SK-N-SH (cell line): ENCODE measurements around the gene HCN4. TPM values are rescaled to one million over a fixed set of nuclear protein-coding genes. Genes with fewer than 3 reads are reported as not detected.
A peak's percentile ranks its signal among the peaks of the same experiment; 100 is the strongest.

Experiments
- CTCF ChIA-PET: fragments of 300-600, 350-600 bp; formaldehyde crosslinking; extraction: SDS; loops from one replicate; lab custom pipeline; 2021; lab: Yijun Ruan, JAX
- POLR2A ChIA-PET: fragments of 350-600 bp; sonication (Branson Sonifier 250); formaldehyde crosslinking; extraction: SDS; loops from one replicate; lab custom pipeline; 2020; ENCODE audit warnings: antibody characterized with exemption, inconsistent platforms; lab: Yijun Ruan, JAX
- DNase-seq: peaks from one replicate; pipeline ENCODE4 v3.0.0; 2012
- H2AFZ ChIP-seq: fragments of 200-600 bp; sonication (generic); 2 replicates; pipeline ENCODE4 v1.8.1; 2016; ENCODE audit warnings: antibody characterized with exemption, mild to moderate bottlenecking, low read depth
- H3F3A ChIP-seq: fragments of 200-600 bp; sonication (generic); replicated peaks from 2 replicates; pipeline ENCODE3; 2016; ENCODE audit warnings: antibody characterized with exemption, mild to moderate bottlenecking; ENCODE audit not compliant: insufficient read depth
- H3K27ac ChIP-seq, 2 experiments: fragments of 200-500 bp in 1 of 2; fragments of 200-600 bp in 1 of 2; sonication (Bioruptor generic) in 1 of 2; sonication (generic), shearing (Covaris generic) in 1 of 2; 2 replicates each; pipeline versions ENCODE4 v1.5.1 to v1.6.1; 2014 to 2016; ENCODE audit warnings: low read depth in 2 of 2, inconsistent platforms in 1 of 2, low read length in 1 of 2, mild to moderate bottlenecking in 1 of 2, mixed read lengths in 1 of 2
- H3K27me3 ChIP-seq: fragments of 200-600 bp; sonication (generic), shearing (Covaris generic); 2 replicates; pipeline ENCODE4 v1.6.1; 2016; ENCODE audit warnings: mixed run types; ENCODE audit not compliant: insufficient read depth
- H3K36me3 ChIP-seq, 2 experiments: fragments of 200-500 bp in 1 of 2; fragments of 200-600 bp in 1 of 2; sonication (Bioruptor generic) in 1 of 2; sonication (generic) in 1 of 2; replicated peaks in 1 of 2; 2 replicates each; pipeline versions ENCODE3 to v1.5.1; 2014 to 2016; ENCODE audit warnings: low read length in 1 of 2, mild to moderate bottlenecking in 1 of 2; ENCODE audit not compliant: insufficient read depth in 2 of 2, control insufficient read depth in 1 of 2
- H3K4me1 ChIP-seq, 2 experiments: fragments of 200-500 bp in 1 of 2; fragments of 200-600 bp in 1 of 2; sonication (Bioruptor generic) in 1 of 2; sonication (generic), shearing (Covaris generic) in 1 of 2; 2 replicates each; pipeline versions ENCODE4 v1.5.1 to v1.6.1; 2014 to 2016; ENCODE audit warnings: low read depth in 1 of 2, low read length in 1 of 2, mixed run types in 1 of 2; ENCODE audit not compliant: insufficient read depth in 2 of 2, control insufficient read depth in 1 of 2
- H3K4me2 ChIP-seq: fragments of 200-600 bp; sonication (generic), shearing (Covaris generic); 2 replicates; pipeline ENCODE4 v1.6.1; 2017; ENCODE audit warnings: mixed run types
- H3K4me3 ChIP-seq, 2 experiments: fragments of 200-500 bp in 1 of 2; fragments of 200-600 bp in 1 of 2; sonication (Bioruptor generic) in 1 of 2; sonication (generic), shearing (Covaris generic) in 1 of 2; 2 replicates each; pipeline versions ENCODE4 v1.5.1 to v1.8.1; 2014 to 2016; ENCODE audit warnings: low read depth in 2 of 2, inconsistent platforms in 1 of 2, low read length in 1 of 2, mild to moderate bottlenecking in 1 of 2, mixed read lengths in 1 of 2, moderate library complexity in 1 of 2
- H3K79me2 ChIP-seq: fragments of 200-600 bp; sonication (generic); 2 replicates; pipeline ENCODE4 v1.8.1; 2017; ENCODE audit warnings: mild to moderate bottlenecking; ENCODE audit not compliant: insufficient read depth
- H3K9ac ChIP-seq: fragments of 200-600 bp; sonication (generic); 2 replicates; pipeline ENCODE4 v1.6.1; 2017; ENCODE audit warnings: mixed run types
- H3K9me2 ChIP-seq: fragments of 200-600 bp; sonication (generic); 2 replicates; pipeline ENCODE4 v1.6.1; 2017; ENCODE audit warnings: mixed run types
- H3K9me3 ChIP-seq: fragments of 200-600 bp; sonication (generic); 2 replicates; pipeline ENCODE4 v1.6.1; 2017; ENCODE audit warnings: mixed run types, mild to moderate bottlenecking, moderate library complexity
- H4K20me1 ChIP-seq: fragments of 200-600 bp; sonication (generic); 2 replicates; pipeline ENCODE4 v1.6.1; 2017; ENCODE audit warnings: mild to moderate bottlenecking, mixed run types; ENCODE audit not compliant: insufficient read depth
- CTCF ChIP-seq: fragments of 200-600 bp; sonication (generic); IDR thresholded peaks from 2 replicates; pipeline ENCODE4 v1.6.1; 2017; ENCODE audit warnings: antibody characterized with exemption, mild to moderate bottlenecking, moderate library complexity
- EP300 ChIP-seq, 2 experiments: IDR thresholded peaks; 2 replicates each; pipeline versions ENCODE4 v1.4.0 to v1.6.1; 2012; ENCODE audit warnings: borderline replicate concordance in 1 of 2, low read depth in 1 of 2, low read length in 1 of 2
- FOSL2 ChIP-seq: IDR thresholded peaks from 2 replicates; pipeline ENCODE4 v1.4.0; 2012; ENCODE audit warnings: low read depth, mild to moderate bottlenecking, moderate library complexity, borderline replicate concordance
- FOXJ3 ChIP-seq: sonication (generic); formaldehyde crosslinking; IDR thresholded peaks from 2 replicates; pipeline ENCODE4 v1.5.1; 2020; ENCODE audit warnings: mild to moderate bottlenecking, missing genetic modification reagents
- GABPA ChIP-seq: IDR thresholded peaks from 2 replicates; pipeline ENCODE4 v1.4.0; 2012; ENCODE audit warnings: low read depth, mild to moderate bottlenecking
- GATA2 ChIP-seq: sonication (generic); formaldehyde crosslinking; IDR thresholded peaks from 2 replicates; pipeline ENCODE4 v1.5.0; 2020; ENCODE audit warnings: mild to moderate bottlenecking, missing genetic modification reagents
- MAX ChIP-seq: IDR thresholded peaks from 2 replicates; pipeline ENCODE4 v1.4.0; 2012; ENCODE audit warnings: low read depth
- MEF2A ChIP-seq: IDR thresholded peaks from 2 replicates; pipeline ENCODE4 v1.4.0; 2012; ENCODE audit warnings: low read depth, borderline replicate concordance
- MXI1 ChIP-seq: IDR thresholded peaks from 2 replicates; pipeline ENCODE4 v1.6.1; 2012; ENCODE audit warnings: mild to moderate bottlenecking, low read depth, low read length, improper control_type of control experiment
- NRF1 ChIP-seq: IDR thresholded peaks from 2 replicates; pipeline ENCODE4 v1.6.1; 2012; ENCODE audit warnings: low read depth, mild to moderate bottlenecking, low read length
- PBX3 ChIP-seq: IDR thresholded peaks from 2 replicates; pipeline ENCODE4; 2012
- RAD21 ChIP-seq: IDR thresholded peaks from 2 replicates; pipeline ENCODE4 v1.6.1; 2012; ENCODE audit warnings: mild to moderate bottlenecking, low read length
- RXRA ChIP-seq: IDR thresholded peaks from 2 replicates; pipeline ENCODE4 v1.4.0; 2012; ENCODE audit warnings: low read depth, mild to moderate bottlenecking, borderline replicate concordance
- SIN3A ChIP-seq: IDR thresholded peaks from 2 replicates; pipeline ENCODE4 v1.6.1; 2012; ENCODE audit warnings: low read depth, mild to moderate bottlenecking, low read length, moderate library complexity, borderline replicate concordance
- SMC3 ChIP-seq: IDR thresholded peaks from 2 replicates; pipeline ENCODE4 v1.6.1; 2012; ENCODE audit warnings: low read depth, low read length, improper control_type of control experiment
- TEAD4 ChIP-seq: IDR thresholded peaks from 2 replicates; pipeline ENCODE4 v1.4.0; 2012; ENCODE audit warnings: mild to moderate bottlenecking, borderline replicate concordance; ENCODE audit not compliant: insufficient read depth
- USF1 ChIP-seq: IDR thresholded peaks from 2 replicates; pipeline ENCODE4 v1.4.0; 2012; ENCODE audit warnings: low read depth, borderline replicate concordance
- YY1 ChIP-seq: IDR thresholded peaks from 2 replicates; pipeline ENCODE4 v1.4.0; 2012; ENCODE audit warnings: low read depth, mild to moderate bottlenecking
- ZBTB33 ChIP-seq: IDR thresholded peaks from 2 replicates; pipeline ENCODE4 v1.4.0; 2012; ENCODE audit warnings: low read depth, borderline replicate concordance
- WGBS: methylation state at CpG from one replicate; pipeline ENCODE4 v1.1.6; 2017; ENCODE audit warnings: low lambda C conversion rate; 5-methylcytosine and 5-hydroxymethylcytosine counted together
- polyA plus RNA-seq, 3 experiments: library from polyadenylated mRNA; depleted of rRNA; stranded (reverse); fragments of >200 nt; gene quantifications; 2 replicates each; pipeline ENCODE4 v1.2.3, GENCODE V29; 2012

Gene HCN4
- polyA plus RNA-seq, 1 of the 3 experiments (the other 2 are of a cell fraction) = not detected

GRCh38 chr15:73375012-73375411 is 6.3 kb upstream of the HCN4 start:
- POLR2A ChIA-PET = no interaction called here
- no peaks in the 10 kb centered on the region for H4K20me1 ChIP-seq
- H3K9me3 ChIP-seq = no peaks in the 10 kb centered on the region
- H2AFZ ChIP-seq = no peak overlapping the region
- WGBS = 32% methylated on average over 5 of the region's 5 CpGs
- no peaks in the 10 kb centered on the region for H3K36me3 ChIP-seq
- H3F3A ChIP-seq = peaks cover 9% of the 10 kb centered on the region
- no peak overlapping the region for H3K4me3 ChIP-seq
- H3K4me1 ChIP-seq = peaks cover 0 to 29% of the 10 kb centered on the region in 2 experiments; a peak in 1 of 4 replicates
- H3K9me2 ChIP-seq = no peaks in the 10 kb centered on the region
- no peak for DNase-seq
- TF ChIP-seq EP300 (IDR thresholded peaks at IDR 0.05; ENCODE audit: borderline replicate concordance in 1 of 2, low read depth in 1 of 2, low read length in 1 of 2) = no peak
- no peak for TF ChIP-seq FOSL2
- TF ChIP-seq GATA2 = peak; percentile 3; the same call in 1 of the 2 replicates
- no peak for TF ChIP-seq NRF1
- no peak for TF ChIP-seq MAX
- no peak for TF ChIP-seq SMC3
- TF ChIP-seq GABPA = no peak
- H3K4me2 ChIP-seq = no peak overlapping the region
- H3K27ac ChIP-seq = no peak overlapping the region
- peaks cover 1% of the 10 kb centered on the region; the same call in 1 of the 2 replicates for H3K27me3 ChIP-seq
- CTCF ChIA-PET = no interaction called here
- no peaks in the 10 kb centered on the region for H3K79me2 ChIP-seq
- H3K9ac ChIP-seq = no peak overlapping the region

GRCh38 chr15:73374604-73375003 is 5.8 kb upstream of the HCN4 start:
- no peaks in the 10 kb centered on the region for H3K9me2 ChIP-seq
- H3K9me3 ChIP-seq = no peaks in the 10 kb centered on the region
- H2AFZ ChIP-seq = no peak overlapping the region
- ChIA-PET CTCF (no interaction called here), POLR2A (no interaction called here)
- H3K9ac ChIP-seq = no peak overlapping the region
- H3K4me2 ChIP-seq = no peak overlapping the region
- no peaks in the 10 kb centered on the region for H3K36me3 ChIP-seq
- no peaks in the 10 kb centered on the region for H3K79me2 ChIP-seq
- peaks cover 0 to 29% of the 10 kb centered on the region in 2 experiments; a peak in 1 of 4 replicates for H3K4me1 ChIP-seq
- H3K27ac ChIP-seq = no peak overlapping the region
- WGBS = 11% methylated on average over 6 of the region's 6 CpGs
- H4K20me1 ChIP-seq = no peaks in the 10 kb centered on the region
- peaks cover 9% of the 10 kb centered on the region for H3F3A ChIP-seq
- peaks cover 5% of the 10 kb centered on the region; the same call in 1 of the 2 replicates for H3K27me3 ChIP-seq
- H3K4me3 ChIP-seq = no peak overlapping the region
- peak; percentile 70 for DNase-seq
- no peak for TF ChIP-seq USF1
- no peak for TF ChIP-seq MXI1
- TF ChIP-seq MEF2A = no peak
- peak in 1 of 2 experiments; percentile 77; a peak in 2 of 4 replicates for TF ChIP-seq EP300 (IDR thresholded peaks at IDR 0.05; ENCODE audit: borderline replicate concordance in 1 of 2, low read depth in 1 of 2, low read length in 1 of 2)
- TF ChIP-seq RAD21 = no peak
- no peak for TF ChIP-seq FOXJ3 (CRISPR knock-in tag)
- no peak for TF ChIP-seq TEAD4
- TF ChIP-seq ZBTB33 = no peak
- no peak for TF ChIP-seq RXRA
- TF ChIP-seq CTCF = no peak
- TF ChIP-seq PBX3 = no peak
- no peak for TF ChIP-seq NRF1
- TF ChIP-seq YY1 = no peak
- no peak for TF ChIP-seq SMC3
- no peak for TF ChIP-seq SIN3A
- TF ChIP-seq FOSL2 = no peak
